Measurements from ENCODE around the gene HTR3B. TPM values are rescaled to one million over a fixed set of nuclear protein-coding genes. Genes with fewer than 3 reads are reported as not detected.

The HTR3B gene
- total RNA-seq, 2 donors from 2014 or later: not detected

GRCh38 chr11:113984781-113985180 lies 80.2 kb downstream of the HTR3B start:
- Histone ChIP-seq H3K4me3 (ENCODE audit: low read length) (no peak overlapping the region), H3K9ac (ENCODE audit: extremely low read depth, low read length, poor library complexity, severe bottlenecking) (no peak overlapping the region), H3K27me3 (ENCODE audit: control insufficient read depth, insufficient read depth, low read length, poor library complexity, severe bottlenecking) (peaks cover 8% of the 10 kb centered on the region), H3K36me3 (ENCODE audit: control insufficient read depth, insufficient read depth, low read length) (no peaks in the 10 kb centered on the region), H3K27ac (ENCODE audit: low read depth, low read length) (no peak overlapping the region), H3K4me1 (ENCODE audit: control insufficient read depth, insufficient read depth, low read length) (no peaks in the 10 kb centered on the region), H3K9me3 (ENCODE audit: control insufficient read depth, low read length) (no peaks in the 10 kb centered on the region)
- no peaks in the 10 kb centered on the region for H3K9me3 Mint-ChIP-seq
- no peak for TF ChIP-seq CTCF (conservative IDR thresholded peaks at IDR 0.05)
- no peak for DNase-seq
- 89 to 96% methylated on average over 4 to 5 of the region's 6 CpGs for WGBS, 2 experiments (ENCODE audit: insufficient coverage in 1 of 2, insufficient read length in 1 of 2)
- no peak overlapping the region for H3K27ac Mint-ChIP-seq
- no peak overlapping the region for H3K4me3 Mint-ChIP-seq
- H3K36me3 Mint-ChIP-seq (ENCODE audit: low read depth): no peaks in the 10 kb centered on the region
- no peaks in the 10 kb centered on the region for H3K4me1 Mint-ChIP-seq
- H3K27me3 Mint-ChIP-seq (ENCODE audit: insufficient read depth): peaks cover 6% of the 10 kb centered on the region

- no peak overlapping the region for H3K4me3 ChIP-seq (ENCODE audit: low read length)
Measured at GRCh38 chr11:113985906-113986305, 81.3 kb downstream of the HTR3B start.

GRCh38 chr11:113986351-113987140 lies 82.0 kb downstream of the HTR3B start:
- whole genome bisulfite sequencing, 2 experiments (ENCODE audit: insufficient coverage in 1 of 2, insufficient read length in 1 of 2): 86 to 93% methylated on average over 15 to 18 of the region's 18 CpGs

More at GRCh38 chr11:113985906-113986305, 81.3 kb downstream of the HTR3B start:
- H3K9ac ChIP-seq (ENCODE audit: extremely low read depth, low read length, poor library complexity, severe bottlenecking): no peak overlapping the region
- Mint-ChIP-seq H3K9me3 (no peaks in the 10 kb centered on the region), H3K27ac (no peak overlapping the region), H3K27me3 (ENCODE audit: insufficient read depth) (peaks cover 4% of the 10 kb centered on the region), H3K4me3 (no peak overlapping the region), H3K36me3 (ENCODE audit: low read depth) (no peaks in the 10 kb centered on the region), H3K4me1 (no peaks in the 10 kb centered on the region)
- no peaks in the 10 kb centered on the region for H3K9me3 ChIP-seq (ENCODE audit: control insufficient read depth, low read length)
- DNase-seq: no peak
- H3K27me3 ChIP-seq (ENCODE audit: control insufficient read depth, insufficient read depth, low read length, poor library complexity, severe bottlenecking): peaks cover 8% of the 10 kb centered on the region
- H3K36me3 ChIP-seq (ENCODE audit: control insufficient read depth, insufficient read depth, low read length): no peaks in the 10 kb centered on the region
- H3K4me1 ChIP-seq (ENCODE audit: control insufficient read depth, insufficient read depth, low read length): no peaks in the 10 kb centered on the region
- TF ChIP-seq CTCF (conservative IDR thresholded peaks at IDR 0.05): no peak
- WGBS, 2 experiments (ENCODE audit: insufficient coverage in 1 of 2, insufficient read length in 1 of 2): 82 to 90% methylated on average over 3 to 4 of the region's 4 CpGs
- no peak overlapping the region for H3K27ac ChIP-seq (ENCODE audit: low read depth, low read length)

More at GRCh38 chr11:113986351-113987140, 82.0 kb downstream of the HTR3B start:
- Histone ChIP-seq H3K27me3 (ENCODE audit: control insufficient read depth, insufficient read depth, low read length, poor library complexity, severe bottlenecking) (peaks cover 8% of the 10 kb centered on the region), H3K9me3 (ENCODE audit: control insufficient read depth, low read length) (no peaks in the 10 kb centered on the region), H3K4me3 (ENCODE audit: low read length) (no peak overlapping the region), H3K27ac (ENCODE audit: low read depth, low read length) (no peak overlapping the region), H3K9ac (ENCODE audit: extremely low read depth, low read length, poor library complexity, severe bottlenecking) (no peak overlapping the region), H3K4me1 (ENCODE audit: control insufficient read depth, insufficient read depth, low read length) (no peaks in the 10 kb centered on the region), H3K36me3 (ENCODE audit: control insufficient read depth, insufficient read depth, low read length) (no peaks in the 10 kb centered on the region)
- no peak for DNase-seq
- no peaks in the 10 kb centered on the region for H3K36me3 Mint-ChIP-seq (ENCODE audit: low read depth)
- no peaks in the 10 kb centered on the region for H3K9me3 Mint-ChIP-seq
- H3K4me1 Mint-ChIP-seq: no peaks in the 10 kb centered on the region
- no peak overlapping the region for H3K27ac Mint-ChIP-seq
- peaks cover 4% of the 10 kb centered on the region for H3K27me3 Mint-ChIP-seq (ENCODE audit: insufficient read depth)
- TF ChIP-seq CTCF (conservative IDR thresholded peaks at IDR 0.05): no peak
- H3K4me3 Mint-ChIP-seq: no peak overlapping the region

All from endodermal cell (in vitro differentiated cells).